ENCODE data around the gene MEGF9. TPM values are rescaled to one million over a fixed set of nuclear protein-coding genes. Genes with fewer than 3 reads are reported as not detected.

The MEGF9 gene
- total RNA-seq, 1 experiment from 2014 or later: 8.3 TPM

DNA sequence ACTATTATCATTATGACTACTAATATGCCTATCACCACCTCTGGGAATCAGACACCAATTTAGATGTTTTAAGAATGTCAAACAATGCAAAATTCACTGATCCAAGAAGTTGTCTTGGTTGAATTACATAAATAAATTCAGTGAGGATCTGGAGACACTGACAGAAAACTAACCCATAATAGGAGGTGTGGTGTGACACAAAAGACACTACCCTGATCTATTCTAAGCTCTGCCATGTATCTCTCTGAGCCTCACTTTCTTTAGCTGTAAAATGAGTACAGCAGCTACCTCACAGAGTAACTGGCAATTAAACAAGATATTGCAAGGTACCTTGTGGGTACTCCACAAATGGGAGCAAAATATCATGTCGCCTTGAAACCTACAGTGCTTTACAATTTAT is 141.8 kb downstream of the MEGF9 start:
- Histone ChIP-seq H3K4me1 (ENCODE audit: control insufficient read depth in 1 of 2, insufficient read depth in 2 of 2, low read length in 2 of 2) (no peaks in the 10 kb centered on the region), H3K79me2 (ENCODE audit: insufficient read depth, low read length) (peaks cover 57% of the 10 kb centered on the region), H3K9me2 (ENCODE audit: insufficient read depth) (no peaks in the 10 kb centered on the region), H3K4me2 (ENCODE audit: low read length) (no peak overlapping the region), H3K27ac (ENCODE audit: low read depth, low read length) (no peak overlapping the region), H4K20me1 (ENCODE audit: insufficient read depth) (no peaks in the 10 kb centered on the region), H2AFZ (ENCODE audit: low read depth, low read length, poor library complexity, severe bottlenecking) (no peak overlapping the region), H3K36me3 (ENCODE audit: control insufficient read depth in 1 of 2, insufficient read depth in 2 of 2, low read length in 2 of 2) (peaks cover 23 to 28% of the 10 kb centered on the region in 2 experiments; a peak in 3 of 4 replicates), H3K9ac (ENCODE audit: low read length) (no peak overlapping the region), H3K27me3 (ENCODE audit: insufficient read depth, low read length) (no peaks in the 10 kb centered on the region), H3K9me3 (ENCODE audit: control insufficient read depth in 1 of 2, insufficient read depth in 1 of 2, low read depth in 1 of 2, low read length in 2 of 2) (no peaks in the 10 kb centered on the region), H3K4me3 (replicated peaks in 1 of 2; ENCODE audit: low read depth in 1 of 2, low read length in 2 of 2) (no peak overlapping the region)
- ATAC-seq (no peak), DNase-seq (ENCODE audit: low read depth, low spot score) (no peak)
- POLR2A ChIA-PET: no interaction called here
- no peak for TF ChIP-seq JUND (IDR thresholded peaks at IDR 0.05)
- no peak for TF ChIP-seq EGR1 (IDR thresholded peaks at IDR 0.05; ENCODE audit: low read depth)
- BruUV-seq (replicated peaks): no TSS peak
- RAD21 ChIA-PET (ENCODE audit: low non-redundant PET in 1 of 2, low total read pairs in 2 of 2, uncharacterized antibody in 2 of 2, unreplicated experiment in 2 of 2): no interaction called here
- intact Hi-C loops (cut with micrococcal nuclease): no loop called here
- CTCF ChIA-PET: no interaction called here

DNA sequence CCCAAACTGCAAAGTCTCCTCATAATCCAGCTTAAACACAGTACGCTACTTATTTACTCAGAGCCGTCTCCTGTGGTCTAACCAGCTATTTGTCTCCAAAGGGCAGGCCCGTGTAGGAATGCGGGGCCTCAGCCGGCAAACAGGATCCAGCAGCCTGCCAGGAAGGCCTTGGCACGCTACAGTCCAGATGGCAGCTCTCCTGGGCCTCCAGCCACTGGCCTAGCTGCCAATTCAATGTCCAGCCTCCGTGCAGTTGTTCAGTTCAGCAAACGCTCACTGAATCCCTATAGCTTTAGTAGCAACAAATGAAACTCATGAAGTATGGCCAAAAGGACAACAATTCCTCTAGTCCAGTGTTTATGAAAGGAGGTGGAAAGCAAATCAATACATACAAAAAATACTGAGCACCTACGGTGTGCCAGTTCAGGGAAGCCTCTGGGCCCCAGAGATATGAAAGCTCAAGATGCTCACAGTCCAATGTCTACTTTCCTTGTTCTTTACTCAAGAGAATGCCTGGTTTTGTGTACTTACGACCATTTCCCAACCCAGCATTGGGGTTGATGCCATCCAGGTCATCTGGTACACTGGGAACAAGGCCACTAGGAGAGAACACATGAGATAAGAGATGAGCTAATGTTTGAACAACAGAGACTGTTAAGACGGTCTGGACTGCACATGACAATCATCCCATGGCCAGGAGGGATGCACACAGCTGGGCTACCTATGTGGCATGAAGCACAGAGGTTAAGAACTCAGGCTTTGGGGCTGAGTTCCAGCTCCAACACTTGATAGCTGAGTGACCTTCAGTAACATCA is 142.6 kb downstream of the MEGF9 start:
- BruUV-seq (replicated peaks): no TSS peak
- no peak for ATAC-seq

More for the DNA sequence above, 142.6 kb downstream of the MEGF9 start:
- H3K36me3 ChIP-seq (ENCODE audit: control insufficient read depth in 1 of 2, insufficient read depth in 2 of 2, low read length in 2 of 2): peaks cover 23 to 30% of the 10 kb centered on the region in 2 experiments; a peak in 3 of 4 replicates
- ChIA-PET POLR2A (no interaction called here), CTCF (no interaction called here), RAD21 (ENCODE audit: low non-redundant PET in 1 of 2, low total read pairs in 2 of 2, uncharacterized antibody in 2 of 2, unreplicated experiment in 2 of 2) (no interaction called here)
- no peaks in the 10 kb centered on the region for H3K4me1 ChIP-seq (ENCODE audit: control insufficient read depth in 1 of 2, insufficient read depth in 2 of 2, low read length in 2 of 2)
- no peak overlapping the region for H2AFZ ChIP-seq (ENCODE audit: low read depth, low read length, poor library complexity, severe bottlenecking)
- no peak overlapping the region for H3K27ac ChIP-seq (ENCODE audit: low read depth, low read length)
- H3K9ac ChIP-seq (ENCODE audit: low read length): no peak overlapping the region
- H3K9me2 ChIP-seq (ENCODE audit: insufficient read depth): no peaks in the 10 kb centered on the region
- TF ChIP-seq POLR2AphosphoS5 (IDR thresholded peaks at IDR 0.05; ENCODE audit: low read depth, low read length): no peak
- no peak for TF ChIP-seq EGR1 (IDR thresholded peaks at IDR 0.05; ENCODE audit: low read depth)
- no peak for TF ChIP-seq RAD21 (IDR thresholded peaks at IDR 0.05; ENCODE audit: low read depth)
- TF ChIP-seq SP1 (IDR thresholded peaks at IDR 0.05; ENCODE audit: low read depth): no peak
- TF ChIP-seq, protein P1, sequence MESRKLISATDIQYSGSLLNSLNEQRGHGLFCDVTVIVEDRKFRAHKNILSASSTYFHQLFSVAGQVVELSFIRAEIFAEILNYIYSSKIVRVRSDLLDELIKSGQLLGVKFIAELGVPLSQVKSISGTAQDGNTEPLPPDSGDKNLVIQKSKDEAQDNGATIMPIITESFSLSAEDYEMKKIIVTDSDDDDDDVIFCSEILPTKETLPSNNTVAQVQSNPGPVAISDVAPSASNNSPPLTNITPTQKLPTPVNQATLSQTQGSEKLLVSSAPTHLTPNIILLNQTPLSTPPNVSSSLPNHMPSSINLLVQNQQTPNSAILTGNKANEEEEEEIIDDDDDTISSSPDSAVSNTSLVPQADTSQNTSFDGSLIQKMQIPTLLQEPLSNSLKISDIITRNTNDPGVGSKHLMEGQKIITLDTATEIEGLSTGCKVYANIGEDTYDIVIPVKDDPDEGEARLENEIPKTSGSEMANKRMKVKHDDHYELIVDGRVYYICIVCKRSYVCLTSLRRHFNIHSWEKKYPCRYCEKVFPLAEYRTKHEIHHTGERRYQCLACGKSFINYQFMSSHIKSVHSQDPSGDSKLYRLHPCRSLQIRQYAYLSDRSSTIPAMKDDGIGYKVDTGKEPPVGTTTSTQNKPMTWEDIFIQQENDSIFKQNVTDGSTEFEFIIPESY (IDR thresholded peaks at IDR 0.05; ENCODE audit: extremely low read depth, insufficient replicate concordance, low read length): no peak
- no peak for TF ChIP-seq CBX3 (IDR thresholded peaks at IDR 0.05; ENCODE audit: low read depth)
- no peaks in the 10 kb centered on the region for H4K20me1 ChIP-seq (ENCODE audit: insufficient read depth)
- no peak overlapping the region for H3K4me2 ChIP-seq (ENCODE audit: low read length)
- peaks cover 50% of the 10 kb centered on the region for H3K79me2 ChIP-seq (ENCODE audit: insufficient read depth, low read length)
- H3K9me3 ChIP-seq (ENCODE audit: control insufficient read depth in 1 of 2, insufficient read depth in 1 of 2, low read depth in 1 of 2, low read length in 2 of 2): no peaks in the 10 kb centered on the region
- no peak for DNase-seq (ENCODE audit: low read depth, low spot score)
- H3K4me3 ChIP-seq (replicated peaks in 1 of 2; ENCODE audit: low read depth in 1 of 2, low read length in 2 of 2): no peak overlapping the region
- intact Hi-C loops (cut with micrococcal nuclease): no loop called here
- no peaks in the 10 kb centered on the region for H3K27me3 ChIP-seq (ENCODE audit: insufficient read depth, low read length)
